ENCODE results near the gene NAA16.

GRCh38 chr13:41388143-41388881 lies 77.2 kb downstream of the NAA16 start:
- TF ChIP-seq KDM5B (IDR thresholded peaks at IDR 0.05; ENCODE audit: insufficient replicate concordance, low read depth, low read length) (no peak), CBX3 (IDR thresholded peaks at IDR 0.05; ENCODE audit: borderline replicate concordance in 1 of 2, low read length in 2 of 2) (no peak), POLR2A (conservative IDR thresholded peaks at IDR 0.05) (no peak), ZNF431 (CRISPR knock-in tag; IDR thresholded peaks at IDR 0.05) (no peak), RBM25 (IDR thresholded peaks at IDR 0.05; ENCODE audit: low read depth, low read length, severe bottlenecking) (no peak), NFRKB (IDR thresholded peaks at IDR 0.05; ENCODE audit: low read depth) (no peak), EZH2 (IDR thresholded peaks at IDR 0.05; ENCODE audit: borderline replicate concordance, low read depth, low read length) (no peak), RAD21 (CRISPR knock-in tag; conservative IDR thresholded peaks at IDR 0.05 in 1 of 2, IDR thresholded peaks at IDR 0.05 in 1 of 2) (no peak), GATA2 (CRISPR knock-in tag; IDR thresholded peaks at IDR 0.05) (no peak), FOS (IDR thresholded peaks at IDR 0.05; ENCODE audit: extremely low read depth, insufficient read length) (no peak), ZNF766 (CRISPR knock-in tag; conservative IDR thresholded peaks at IDR 0.05) (no peak)
- TF ChIP-seq, protein P1, sequence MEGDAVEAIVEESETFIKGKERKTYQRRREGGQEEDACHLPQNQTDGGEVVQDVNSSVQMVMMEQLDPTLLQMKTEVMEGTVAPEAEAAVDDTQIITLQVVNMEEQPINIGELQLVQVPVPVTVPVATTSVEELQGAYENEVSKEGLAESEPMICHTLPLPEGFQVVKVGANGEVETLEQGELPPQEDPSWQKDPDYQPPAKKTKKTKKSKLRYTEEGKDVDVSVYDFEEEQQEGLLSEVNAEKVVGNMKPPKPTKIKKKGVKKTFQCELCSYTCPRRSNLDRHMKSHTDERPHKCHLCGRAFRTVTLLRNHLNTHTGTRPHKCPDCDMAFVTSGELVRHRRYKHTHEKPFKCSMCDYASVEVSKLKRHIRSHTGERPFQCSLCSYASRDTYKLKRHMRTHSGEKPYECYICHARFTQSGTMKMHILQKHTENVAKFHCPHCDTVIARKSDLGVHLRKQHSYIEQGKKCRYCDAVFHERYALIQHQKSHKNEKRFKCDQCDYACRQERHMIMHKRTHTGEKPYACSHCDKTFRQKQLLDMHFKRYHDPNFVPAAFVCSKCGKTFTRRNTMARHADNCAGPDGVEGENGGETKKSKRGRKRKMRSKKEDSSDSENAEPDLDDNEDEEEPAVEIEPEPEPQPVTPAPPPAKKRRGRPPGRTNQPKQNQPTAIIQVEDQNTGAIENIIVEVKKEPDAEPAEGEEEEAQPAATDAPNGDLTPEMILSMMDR (IDR thresholded peaks at IDR 0.05 in 2 of 3, conservative IDR thresholded peaks at IDR 0.05 in 1 of 3; ENCODE audit: insufficient read depth in 2 of 3, low read depth in 1 of 3, low read length in 3 of 3), result no peak
- TF ChIP-seq, protein P2, sequence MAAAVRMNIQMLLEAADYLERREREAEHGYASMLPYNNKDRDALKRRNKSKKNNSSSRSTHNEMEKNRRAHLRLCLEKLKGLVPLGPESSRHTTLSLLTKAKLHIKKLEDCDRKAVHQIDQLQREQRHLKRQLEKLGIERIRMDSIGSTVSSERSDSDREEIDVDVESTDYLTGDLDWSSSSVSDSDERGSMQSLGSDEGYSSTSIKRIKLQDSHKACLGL (CRISPR knock-in tag; IDR thresholded peaks at IDR 0.05; ENCODE audit: borderline replicate concordance, poor library complexity, severe bottlenecking), result no peak
